GM12872 (cell line): ENCODE results near the gene CSRNP2.

Source experiments
- CTCF ChIP-seq: IDR thresholded peaks from 3 replicates; pipeline ENCODE4 v1.5.1; 2011; ENCODE audit warnings: low read depth, mild to moderate bottlenecking, low read length, moderate library complexity; ENCODE audit not compliant: insufficient read depth

CSRNP2 gene

DNA sequence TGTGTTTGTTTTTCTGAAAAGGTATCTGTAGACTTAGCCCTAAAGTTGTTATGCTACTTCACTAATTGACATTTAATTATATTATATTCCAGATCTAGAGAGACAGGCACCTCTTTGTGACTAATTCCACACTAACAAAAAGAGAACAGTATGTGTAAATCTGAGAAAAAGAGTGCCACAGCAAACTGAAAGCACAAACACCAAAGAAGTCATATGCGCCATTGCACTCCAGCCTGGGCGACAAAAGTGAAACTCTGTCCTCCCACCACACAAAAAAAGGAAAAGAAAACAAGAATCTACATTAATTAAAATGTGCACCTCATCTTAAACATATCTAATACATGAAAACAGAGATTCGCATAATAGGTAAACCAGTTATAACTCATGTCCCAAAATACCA is 4.4 kb upstream of the CSRNP2 start:
- no peak for TF ChIP-seq CTCF

DNA sequence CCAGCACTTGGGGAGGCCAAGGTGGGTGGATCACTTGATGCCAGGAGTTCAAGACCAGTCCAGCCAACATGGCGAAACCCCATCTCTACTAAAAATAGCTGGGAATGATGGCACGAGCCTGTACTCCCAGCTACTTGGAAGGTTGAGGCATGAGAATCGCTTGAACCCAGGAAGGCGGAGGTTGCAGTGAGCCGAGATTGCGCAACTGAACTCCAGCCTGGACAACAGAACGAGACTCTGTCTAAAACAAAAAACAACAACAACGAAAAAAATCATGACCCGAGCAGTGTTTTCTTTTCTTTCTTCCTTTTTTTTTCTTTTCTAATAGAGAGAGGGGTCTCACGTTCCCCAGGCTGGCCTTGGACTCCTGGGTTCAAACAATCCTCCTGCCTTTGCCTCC is 3.5 kb upstream of the CSRNP2 start:
- TF ChIP-seq CTCF, result no peak

DNA sequence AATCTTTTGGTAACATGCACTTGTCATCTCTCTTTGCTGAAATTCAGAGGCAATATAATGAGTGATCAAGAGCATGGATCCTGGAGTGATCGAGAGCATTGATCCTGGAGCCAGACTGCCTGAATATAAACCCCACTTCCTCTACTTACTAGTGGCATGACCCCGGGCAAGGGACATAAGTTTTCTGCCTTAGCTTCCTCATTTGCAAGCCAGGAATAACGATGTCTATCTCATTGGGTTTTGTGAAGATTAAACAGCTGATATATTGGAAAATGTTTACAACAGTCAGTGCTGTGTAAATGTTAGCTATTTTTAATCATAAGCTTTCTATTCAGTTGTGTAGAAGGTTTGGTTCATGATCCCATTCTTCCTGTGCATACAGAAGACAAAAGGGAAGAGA is 2.4 kb upstream of the CSRNP2 start:
- no peak for TF ChIP-seq CTCF

DNA sequence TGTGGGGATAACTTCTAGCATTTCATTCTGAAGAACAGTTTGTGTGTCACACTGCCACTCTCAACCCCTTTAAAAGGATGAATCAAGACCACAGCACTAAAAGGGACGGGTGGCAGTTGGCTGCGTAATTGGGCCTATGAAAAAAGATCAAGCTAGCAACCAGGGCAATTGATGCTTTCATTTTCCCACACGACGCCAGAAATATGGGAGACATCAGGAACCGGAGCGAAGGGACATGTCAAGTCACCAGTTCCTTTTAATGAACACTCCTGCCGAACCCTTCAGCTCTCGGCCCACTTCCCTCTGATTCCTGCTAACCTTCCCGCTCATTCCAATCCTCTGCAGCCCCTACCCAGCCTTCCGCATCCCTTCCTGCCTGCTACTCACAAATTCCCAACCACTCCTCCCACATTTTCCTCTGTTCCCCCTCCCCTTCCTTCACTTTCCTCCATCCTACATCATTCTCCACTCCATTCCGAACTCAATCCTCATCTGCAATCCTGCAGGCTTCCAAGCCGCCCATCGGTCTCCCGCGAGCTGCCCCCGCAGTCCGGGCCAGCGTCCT is 753 bp downstream of the CSRNP2 start:
- TF ChIP-seq CTCF, result no peak

DNA sequence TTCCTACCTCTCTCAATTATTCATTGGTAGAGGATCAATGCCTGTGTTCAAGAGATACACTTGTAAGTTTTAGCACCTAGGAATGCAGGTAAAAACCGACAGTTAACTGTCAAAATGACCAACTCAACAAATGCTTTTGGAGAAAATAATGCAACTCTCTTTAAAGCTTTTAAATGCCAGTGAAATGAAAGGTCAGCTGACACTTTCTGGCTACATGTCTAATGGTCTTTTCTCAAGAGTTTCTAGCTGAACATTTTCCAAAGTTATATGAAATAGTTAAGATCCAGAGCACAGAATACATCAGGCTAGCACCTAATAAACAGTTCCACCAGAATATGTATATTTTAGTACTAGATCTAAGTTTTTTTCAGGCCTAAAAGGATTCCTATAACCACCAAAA is 2.0 kb downstream of the CSRNP2 start:
- TF ChIP-seq CTCF, result no peak

DNA sequence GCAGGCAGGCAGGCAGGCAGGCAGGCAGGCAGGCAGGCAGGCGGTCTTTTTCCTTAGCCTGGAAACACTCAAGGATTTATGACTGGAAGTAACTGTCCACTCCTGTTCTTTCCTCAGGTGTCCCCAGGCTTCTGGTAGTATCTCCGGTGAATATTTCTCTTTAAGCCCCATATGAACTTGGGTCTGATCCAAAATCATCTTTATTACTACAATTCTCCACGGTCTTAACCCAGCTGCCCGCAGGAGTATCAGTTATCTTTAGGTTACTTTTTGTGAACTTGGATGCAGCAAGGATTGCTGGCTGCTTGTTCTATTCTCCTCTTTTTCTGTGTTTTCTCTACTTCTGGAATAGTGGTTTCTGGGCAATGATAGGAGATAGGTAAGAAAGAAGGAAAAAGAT is 3.3 kb downstream of the CSRNP2 start:
- TF ChIP-seq CTCF, result no peak

DNA sequence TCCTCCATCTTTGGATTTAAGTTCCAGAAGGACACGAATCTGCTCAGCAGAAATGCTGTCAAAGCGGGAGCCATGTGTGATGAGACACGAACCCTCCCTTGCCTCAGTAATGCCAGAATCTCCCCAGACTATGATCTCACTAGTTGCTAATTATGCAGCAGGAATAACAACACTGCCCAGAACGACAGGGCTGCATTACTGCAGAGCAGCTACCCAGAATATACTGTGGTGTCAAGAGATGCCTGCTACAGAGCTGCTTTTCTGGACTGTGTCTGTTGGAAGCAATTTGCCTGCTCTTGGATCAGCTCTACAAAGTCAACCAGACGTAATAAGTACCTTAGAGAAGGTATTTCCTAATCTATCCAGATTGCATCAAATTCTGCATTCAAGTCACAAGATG is 5.5 kb downstream of the CSRNP2 start:
- no peak for TF ChIP-seq CTCF
